Stimulated activated CD8-positive, alpha-beta memory T cell treated with anti-CD3 and anti-CD28 coated beads, Interleukin-12 subunit alpha, Interleukin-12 subunit beta, amount 100 ng/mL, for 1 hour (primary cell): ENCODE data around the gene TMCC1.
"Not testable (repeated sequence)": the region's sequence is repeated elsewhere in the genome, so short reads cannot be mapped to it uniquely, and the experiment has no call there.

ENCODE experiments used
- DNase-seq: peaks from one replicate; pipeline ENCODE4 v3.0.0-alpha.2; 2020; ENCODE audit warnings: low read depth

Gene TMCC1

DNA sequence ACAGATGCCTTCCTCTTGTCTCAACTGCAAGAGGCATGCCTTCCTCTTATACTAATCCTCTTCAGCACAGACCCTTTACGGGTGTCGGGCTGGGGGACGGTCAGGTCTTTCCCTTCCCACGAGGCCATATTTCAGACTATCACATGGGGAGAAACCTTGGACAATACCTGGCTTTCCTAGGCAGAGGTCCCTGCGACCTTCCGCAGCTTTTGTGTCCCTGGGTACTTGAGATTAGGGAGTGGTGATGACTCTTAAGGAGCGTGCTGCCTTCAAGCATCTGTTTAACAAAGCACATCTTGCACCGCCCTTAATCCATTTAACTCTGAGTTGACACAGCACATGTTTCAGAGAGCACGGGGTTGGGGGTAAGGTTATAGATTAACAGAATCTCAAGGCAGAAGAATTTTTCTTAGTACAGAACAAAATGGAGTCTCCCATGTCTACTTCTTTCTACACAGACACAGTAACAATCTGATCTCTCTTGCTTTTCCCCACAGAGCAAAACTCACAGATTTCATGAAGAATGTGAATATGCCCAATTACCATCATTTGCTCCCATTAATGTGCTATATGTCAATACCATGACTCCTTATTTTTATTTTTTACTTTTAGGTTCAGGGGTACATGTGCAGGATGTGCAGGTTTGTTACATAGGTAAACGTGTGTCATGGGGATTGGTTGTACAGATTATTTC is 251.8 kb downstream of the TMCC1 start:
- DNase-seq = not testable (repeated sequence)

DNA sequence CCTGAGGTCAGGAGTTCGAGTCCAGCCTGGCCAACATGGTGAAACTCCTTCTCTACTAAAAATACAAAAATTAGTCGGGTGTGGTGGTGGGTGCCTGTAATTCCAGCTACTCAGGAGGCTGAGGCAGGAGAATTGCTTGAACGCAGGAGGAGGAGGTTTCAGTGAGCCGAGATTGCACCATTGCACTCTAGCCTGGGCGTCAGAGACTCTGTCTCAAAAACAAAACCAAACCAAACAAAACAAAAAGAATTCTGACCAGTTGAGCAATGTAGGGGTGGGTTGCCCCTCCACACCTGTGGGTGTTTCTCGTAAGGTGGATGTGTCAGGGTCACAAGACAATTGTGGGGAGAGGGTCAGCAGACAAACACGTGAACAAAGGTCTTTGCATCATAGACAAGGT is 252.5 kb downstream of the TMCC1 start:
- DNase-seq = not testable (repeated sequence)

DNA sequence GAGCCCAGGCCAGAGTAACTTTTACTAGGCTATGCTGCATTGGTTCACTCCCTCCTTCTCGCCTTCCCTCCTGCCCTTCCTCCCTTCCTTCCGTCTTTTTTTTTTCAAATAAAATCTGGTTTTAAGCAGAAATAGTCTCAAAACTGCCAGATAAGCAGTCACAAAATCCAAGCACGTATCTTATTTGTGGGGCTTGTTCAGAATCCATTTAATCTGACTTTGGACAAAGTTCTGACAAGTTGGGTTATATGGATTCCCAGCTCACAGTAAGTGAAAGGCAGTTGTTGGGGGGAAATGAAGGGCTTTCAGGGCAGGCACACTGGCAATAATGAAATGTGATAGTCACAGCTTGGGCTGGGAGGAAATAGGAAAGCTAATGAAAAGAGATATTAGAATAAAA is 255.0 kb downstream of the TMCC1 start:
- DNase-seq = no peak

DNA sequence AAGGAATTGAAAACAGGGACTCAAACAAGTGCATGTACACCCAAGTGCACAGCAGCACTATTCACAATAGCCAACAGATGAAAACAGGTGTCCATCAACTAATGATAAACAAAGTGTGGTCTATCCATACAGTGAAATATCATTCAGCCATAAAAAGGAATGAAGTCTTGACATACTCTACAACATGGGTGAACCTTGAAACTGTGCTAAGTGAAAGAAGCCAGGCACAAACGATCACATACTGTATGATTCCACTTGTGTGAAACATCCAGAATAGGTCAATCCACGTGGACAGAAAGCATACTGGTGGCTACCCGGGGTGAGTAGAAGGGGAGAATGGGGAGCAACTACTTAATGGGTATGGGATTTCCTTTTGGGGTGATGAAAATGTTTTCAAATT is 257.4 kb downstream of the TMCC1 start:
- DNase-seq = no peak

DNA sequence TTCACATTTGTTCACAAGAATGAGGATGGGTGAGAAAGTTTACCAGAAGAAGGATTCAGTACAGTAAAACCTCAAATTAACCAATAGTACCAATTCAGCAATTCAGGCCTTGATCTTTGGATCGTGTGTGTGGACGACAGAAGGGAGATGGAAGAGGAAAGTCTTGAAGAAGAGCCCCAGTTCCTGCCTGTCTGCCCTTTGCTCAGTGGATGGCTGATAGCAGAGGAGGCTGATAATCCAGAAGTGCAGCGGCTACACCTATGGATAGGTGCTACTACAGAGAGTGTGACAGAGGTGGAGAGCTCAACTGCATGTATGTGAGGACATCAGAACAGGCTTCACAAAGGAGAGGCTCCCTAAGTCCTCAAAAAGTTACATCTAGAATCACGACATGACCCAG is 257.9 kb downstream of the TMCC1 start:
- DNase-seq = no peak

DNA sequence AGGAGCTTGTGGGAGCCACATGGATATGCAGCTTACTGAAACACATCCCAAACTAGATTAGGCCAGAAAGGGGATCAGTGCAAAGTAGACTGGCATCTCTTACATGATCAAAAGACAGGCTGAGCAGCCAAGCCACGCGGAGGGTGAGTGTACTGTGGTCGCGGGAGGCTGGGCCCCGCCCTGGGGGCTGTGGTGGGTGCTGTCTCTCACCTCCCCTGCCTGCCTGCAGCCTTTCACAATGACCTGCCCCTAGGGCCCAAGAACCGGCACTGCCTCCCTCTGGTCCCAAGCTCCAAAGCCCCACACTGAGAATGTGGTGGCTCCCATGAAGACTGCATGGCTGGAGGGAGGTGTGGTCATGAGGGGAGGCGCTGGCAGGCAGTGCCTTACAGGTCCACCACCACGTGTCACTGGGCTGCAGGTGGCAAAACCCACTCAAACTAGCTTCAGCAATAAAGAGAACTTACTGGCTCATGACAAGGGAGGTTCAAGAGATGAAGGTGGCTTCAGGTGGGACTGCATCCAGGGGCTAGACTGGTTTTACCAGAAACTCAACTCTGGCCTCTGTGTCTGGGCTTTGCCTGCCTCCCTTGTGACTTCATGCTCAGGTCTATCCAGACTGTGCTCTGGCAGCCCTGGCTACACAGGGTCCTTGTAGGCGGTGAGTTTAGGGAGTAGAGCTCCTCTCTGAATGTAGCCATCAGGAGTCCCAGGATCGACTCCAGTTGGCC is 259.6 kb downstream of the TMCC1 start:
- DNase-seq = no peak

DNA sequence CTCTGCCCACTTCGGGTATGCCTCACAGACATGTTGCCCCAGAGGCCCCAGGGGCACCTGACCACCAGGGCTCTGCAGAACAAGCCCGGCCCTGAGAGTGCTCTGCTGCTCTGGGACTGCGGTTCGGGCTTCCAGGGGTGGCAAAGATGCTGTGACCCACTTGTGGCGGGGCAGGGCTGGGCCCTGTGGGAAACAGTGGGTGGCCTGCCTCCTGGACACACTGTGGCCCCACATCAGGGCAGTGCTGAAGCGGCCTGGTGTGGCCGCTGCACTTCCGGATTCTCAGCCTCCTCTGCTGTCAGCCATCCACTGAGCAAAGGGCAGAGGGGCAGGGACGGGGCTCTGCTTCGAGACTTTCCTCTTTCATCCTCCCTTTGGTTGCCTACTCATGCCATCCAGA is 260.5 kb downstream of the TMCC1 start:
- DNase-seq = no peak

DNA sequence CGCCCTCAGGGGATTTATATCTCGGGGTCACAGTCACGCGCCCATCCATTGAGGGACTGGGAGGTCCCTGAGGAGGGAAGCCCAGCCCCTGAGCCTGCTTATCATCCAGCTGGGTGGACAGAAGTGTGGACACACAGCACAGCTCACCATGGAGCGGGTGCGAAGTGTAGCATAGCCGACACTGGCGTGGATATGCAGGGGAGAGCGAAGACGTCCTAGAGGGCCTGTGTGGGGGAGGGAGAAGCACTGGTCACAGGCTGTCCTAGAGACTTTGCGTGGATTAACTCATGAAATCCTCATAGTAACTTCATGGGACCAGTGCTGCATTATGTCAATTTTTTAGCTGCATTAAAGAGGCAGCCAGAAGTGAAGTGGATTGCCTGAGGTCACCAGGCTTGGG is 261.0 kb downstream of the TMCC1 start:
- no peak for DNase-seq

DNA sequence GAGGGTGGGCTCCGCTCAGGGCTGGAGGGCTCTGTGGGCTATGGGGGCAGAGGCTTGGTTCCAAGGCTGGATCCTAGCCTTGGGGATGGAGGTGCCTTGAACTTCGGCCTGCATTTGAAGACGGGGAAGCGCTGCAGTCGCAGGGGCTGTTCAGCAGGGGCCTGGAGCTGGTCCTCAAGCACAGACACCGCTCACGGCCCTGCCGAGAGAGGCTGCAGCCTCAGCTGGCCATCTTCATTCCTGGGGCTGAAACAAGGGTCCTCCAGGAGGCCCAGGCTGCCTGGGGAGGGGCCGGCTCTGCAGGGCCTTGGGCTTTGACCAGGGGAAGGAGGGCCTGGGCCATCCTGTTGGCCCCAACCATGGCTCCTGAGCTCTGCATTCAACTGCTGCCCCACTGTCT is 261.5 kb downstream of the TMCC1 start:
- DNase-seq = no peak

DNA sequence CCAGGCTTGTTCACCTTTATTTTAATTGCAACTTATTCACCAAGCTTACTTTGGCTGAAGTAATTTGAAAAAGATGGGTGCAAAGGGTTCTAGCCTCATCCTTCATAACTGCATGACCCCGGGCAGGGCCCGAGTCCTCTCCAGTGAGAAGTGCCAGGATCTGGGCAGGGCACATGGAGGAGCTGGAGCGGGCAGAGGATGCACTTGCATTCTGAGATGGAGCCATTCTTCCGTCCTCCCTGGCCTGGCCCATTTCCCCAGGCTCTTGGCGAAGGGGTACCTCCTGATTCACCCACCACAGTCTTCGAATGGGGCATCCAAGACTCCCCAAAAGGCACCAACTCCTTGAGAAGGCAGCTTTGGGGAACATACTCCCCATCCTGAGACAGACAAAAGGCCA is 264.5 kb downstream of the TMCC1 start:
- DNase-seq = no peak

DNA sequence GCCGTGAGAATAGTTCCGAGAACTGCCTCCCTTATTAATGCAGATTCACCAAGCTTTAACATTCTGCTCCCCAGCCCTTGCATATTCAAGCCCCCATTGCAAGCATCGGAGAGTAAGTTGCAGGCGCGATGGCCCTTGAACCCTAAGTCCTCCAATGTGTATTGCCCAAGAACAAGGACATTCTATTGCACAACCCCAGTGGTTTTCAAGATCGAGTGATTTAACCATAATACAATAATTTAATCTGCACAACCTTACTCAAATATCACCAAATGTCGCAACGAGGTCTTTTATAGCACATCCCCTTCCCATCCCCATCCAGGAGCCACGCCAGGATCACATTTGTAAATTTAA is 265.4 kb downstream of the TMCC1 start:
- no peak for DNase-seq

DNA sequence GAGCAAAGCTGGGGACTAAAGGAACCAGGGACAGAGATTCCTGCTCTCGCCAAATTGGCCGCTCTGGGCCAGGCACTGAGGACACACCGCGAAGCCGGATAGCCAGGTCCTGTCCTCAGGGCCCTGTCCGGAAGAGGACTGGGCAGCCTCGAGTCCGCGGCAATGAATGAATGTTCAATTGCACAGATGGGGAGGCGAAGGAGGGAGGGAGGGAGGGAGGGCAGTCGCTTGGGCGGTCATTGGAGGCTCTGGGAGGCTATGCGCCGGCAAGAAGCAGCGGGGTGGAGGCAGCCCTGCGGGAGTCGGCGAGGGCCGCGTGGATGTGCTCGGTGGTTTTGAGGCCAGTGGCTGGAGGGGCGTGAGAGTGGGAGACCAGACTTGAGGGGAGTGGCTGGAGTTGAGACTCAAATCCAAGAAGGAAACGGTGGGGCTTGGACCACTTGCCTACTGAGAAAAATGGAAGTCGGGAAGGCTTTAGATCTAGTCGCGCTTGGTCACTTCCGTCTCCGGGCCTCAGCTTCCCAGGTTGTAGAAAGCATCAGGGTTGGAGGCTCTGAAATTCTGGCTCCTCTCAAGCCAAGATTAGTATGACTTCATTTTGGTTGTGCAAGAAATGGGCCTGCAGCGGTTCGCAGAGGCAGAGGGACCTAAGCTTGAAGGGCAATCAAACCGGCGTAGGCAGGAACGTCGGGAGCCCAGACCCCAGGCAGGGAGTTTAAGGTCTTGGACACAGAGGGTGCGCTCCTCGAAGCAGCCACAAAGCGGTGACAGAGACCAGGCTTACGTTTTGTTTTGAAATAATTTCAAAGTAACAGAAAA is 266.0 kb downstream of the TMCC1 start:
- no peak for DNase-seq

DNA sequence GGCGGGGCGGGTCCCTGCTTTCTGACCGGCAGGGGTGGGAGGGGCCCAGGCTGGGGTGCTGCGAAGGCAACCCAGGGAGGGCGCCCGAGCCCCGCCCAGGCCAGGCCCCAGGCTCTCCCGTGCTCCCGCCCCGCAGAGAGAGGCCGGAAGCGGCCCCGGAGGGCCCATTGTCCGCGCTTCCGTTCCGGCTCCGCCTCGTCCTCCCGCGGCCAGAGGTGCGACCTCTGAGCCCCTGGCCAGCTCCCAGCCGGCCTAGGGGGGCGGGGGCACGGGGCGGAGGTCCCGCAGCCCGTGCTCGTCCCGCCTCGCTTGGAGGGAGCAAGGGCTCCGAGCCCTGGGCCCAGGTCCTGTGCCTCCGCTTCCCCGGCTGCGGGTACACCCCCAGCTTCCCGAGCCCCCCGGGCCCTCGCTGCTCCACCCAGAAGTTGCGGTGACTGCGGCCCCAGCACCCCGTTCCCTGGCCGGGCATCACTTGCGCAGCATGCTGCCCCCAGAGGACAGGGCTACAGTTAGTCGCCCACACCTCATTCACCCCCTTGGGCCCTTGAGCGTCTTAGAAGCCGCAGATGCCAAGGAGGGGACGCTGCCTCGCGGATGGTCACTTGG is 266.7 kb downstream of the TMCC1 start:
- DNase-seq = no peak

DNA sequence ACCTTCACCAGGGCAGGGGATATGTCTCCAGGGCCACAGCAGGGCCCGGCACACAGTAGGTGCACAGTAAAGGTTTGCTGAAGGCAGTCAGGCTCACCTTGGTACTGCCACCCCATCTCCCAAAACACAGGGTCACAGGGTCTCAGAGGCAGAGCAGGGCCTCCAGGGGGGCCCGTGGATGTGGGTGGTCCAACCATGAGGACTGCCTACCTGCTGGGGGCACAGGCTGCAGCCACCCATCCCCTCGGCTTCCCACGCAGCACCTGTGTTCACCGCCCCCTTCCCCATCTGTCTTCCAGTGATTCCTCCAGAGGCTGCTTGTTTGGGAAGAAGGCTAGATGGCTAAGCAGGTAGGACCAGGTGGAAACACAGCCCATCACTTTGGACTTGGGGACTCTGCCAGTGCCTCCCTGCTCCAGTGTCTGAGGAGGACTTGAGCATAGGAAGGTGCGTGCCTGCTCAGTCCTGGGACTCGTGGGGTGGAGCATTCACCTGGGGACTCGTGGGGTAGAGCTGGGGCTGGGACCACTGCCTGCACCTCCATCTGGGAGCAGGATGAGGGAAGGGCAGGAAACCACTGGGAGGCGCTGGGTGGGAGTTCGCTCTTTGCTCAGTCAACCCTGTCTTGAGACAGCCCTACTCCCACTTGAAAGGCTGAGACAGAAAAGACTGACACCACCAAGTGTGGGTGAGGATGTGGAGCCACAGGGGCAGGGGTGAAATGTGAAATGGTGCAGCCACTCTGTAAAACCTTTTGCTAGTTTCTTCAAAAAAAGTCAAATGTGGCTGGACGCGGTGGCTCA is 268.2 kb downstream of the TMCC1 start:
- no peak for DNase-seq

DNA sequence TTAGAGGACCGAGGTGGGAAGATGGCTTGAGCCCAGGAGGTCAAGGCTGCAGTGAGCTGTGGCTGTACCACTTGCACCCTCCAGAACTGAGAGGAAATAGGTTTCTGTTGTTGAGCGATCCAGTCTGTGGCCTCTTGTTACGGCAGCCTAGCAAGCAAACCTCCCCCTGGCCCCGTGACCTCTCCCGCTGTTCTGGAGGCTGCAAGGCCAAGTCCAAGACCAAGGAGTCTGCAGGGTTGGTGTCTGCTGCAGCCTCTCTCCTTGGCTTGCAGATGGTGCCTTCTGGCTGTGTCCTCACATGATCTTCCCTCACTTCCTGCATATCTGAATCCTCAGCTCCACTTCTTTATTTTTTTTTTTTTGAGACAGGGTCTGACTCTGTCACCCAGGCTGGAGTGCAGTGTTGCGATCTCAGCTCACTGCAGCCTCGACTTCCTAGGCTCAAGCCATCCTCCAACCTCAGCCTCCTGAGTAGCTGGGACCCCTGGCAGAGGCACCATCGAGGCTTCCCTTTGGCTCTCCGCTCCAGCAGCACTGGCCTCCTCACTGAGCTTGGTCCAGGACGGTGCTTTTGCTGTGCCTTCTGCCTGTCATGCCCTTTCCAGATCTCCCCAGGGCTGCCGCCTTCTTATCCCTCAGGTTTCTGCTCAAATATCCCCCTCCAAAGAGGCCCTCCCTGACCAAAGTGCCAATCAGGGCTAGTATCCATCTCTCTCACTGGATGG is 269.0 kb downstream of the TMCC1 start:
- no peak for DNase-seq

DNA sequence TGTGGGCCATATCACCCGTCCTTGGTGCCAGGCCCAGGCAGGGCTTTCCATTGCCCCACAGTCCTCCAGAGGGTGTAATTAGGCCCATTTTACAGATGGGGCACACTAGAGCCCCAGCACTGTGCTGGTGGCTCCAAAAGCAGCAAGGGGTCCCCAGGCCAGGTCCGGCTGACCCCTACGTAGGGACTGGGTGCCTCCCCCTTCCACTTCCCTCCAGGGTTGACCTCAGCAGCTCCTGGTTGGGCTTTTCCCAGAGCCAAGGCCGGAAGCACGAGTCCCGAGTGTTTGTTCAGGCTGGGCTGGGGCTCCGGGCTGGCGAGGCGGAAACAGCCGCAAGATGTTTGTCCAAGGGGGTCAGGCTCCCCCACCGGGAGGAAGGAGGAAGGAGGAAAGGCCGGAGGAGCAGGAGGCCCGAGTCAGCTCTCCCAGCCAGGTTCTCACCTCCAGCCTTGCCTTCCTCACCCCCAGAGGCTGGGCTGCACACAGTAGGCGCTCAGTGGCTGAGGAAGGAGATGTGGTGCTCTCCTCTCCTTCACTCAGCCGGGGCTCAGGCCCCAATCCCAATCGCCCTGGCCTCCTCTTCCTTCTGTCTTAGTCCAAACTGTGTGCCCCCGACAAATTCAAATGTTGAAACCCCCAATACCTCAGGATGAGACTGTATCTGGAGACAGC is 269.9 kb downstream of the TMCC1 start:
- no peak for DNase-seq

DNA sequence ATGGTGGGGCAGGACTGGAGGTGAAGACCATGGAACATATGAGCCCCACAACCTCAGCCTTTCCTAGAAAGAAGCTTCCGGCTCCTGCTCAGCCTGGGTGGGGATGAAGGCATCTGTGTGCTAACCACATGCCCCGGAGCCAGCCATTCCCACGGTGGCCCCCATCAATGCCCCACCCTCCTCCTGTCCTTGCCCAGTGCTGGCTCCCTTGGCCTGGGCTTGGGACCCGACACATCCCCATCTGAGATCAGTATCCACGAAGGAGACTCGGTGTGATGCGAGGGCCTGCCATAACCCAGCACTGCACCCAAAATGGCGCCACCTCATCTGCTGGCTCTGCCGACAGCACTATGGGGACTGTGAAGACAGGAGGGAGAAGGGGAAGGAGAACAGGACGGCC is 270.6 kb downstream of the TMCC1 start:
- DNase-seq = no peak

DNA sequence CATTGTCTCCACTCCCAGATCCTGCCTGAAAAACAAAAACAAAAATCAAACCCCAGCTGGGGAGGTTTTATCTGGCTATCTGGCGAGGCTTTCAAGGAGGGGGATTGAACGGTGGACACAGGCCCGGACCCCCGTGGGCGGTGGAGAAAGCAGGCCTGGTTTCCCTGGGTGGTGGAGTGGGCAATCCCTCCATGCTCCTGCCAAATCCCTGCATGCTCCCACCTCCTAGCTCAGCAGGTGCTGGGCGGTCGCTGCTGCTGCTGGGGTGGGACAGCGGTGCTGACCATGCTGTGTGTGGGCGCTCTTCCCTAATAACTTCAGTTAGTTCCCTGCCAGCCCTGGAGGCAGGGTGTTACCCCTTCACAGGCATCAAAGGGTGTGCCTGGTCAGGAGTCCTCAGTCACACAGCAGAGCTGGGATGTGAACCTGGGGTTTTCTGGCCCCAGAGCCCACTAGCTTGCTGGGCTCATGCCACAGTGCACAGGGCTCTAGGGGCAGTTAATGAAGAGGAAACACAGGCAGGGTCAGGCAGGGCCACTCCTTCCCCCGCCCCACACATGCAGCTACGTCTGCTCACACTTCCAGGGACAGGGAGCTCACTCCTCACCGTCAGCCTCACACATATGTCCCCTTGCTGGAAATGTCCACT is 271.2 kb downstream of the TMCC1 start:
- no peak for DNase-seq

DNA sequence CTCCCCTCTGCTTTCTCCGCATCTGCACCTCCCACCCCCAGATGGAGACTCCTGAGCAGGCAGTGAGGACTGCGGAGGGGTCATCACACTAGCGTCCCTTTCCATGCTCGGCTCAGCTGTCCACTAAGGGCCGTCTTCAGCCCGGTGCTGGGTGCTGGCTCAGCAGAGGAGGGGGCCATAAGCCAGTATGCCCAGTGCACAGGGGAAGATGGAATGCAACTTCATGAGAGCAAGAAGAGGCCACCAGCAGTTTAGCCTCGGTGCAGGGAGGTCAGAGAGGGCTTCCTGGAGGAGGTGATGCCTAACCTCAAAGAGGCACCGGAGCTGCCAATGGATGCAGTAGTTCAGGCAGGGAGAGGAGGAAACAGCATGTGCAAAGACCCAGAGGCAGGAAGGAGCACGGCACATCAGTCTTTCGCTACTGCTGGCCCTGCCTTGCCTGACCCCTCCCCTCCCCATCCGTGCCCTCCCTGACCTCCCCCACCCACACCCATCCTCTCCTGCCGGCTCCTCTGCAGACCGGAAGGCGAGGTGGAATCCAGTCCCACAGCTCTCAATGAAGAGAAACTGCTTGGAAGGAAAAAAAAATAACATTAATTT is 271.8 kb downstream of the TMCC1 start:
- DNase-seq = no peak
